Suprapubic skin (tissue), 4 donors: Measurements from ENCODE around the gene FBXO11. TPM values are rescaled to one million over a fixed set of nuclear protein-coding genes. Genes with fewer than 3 reads are reported as not detected.
A peak's percentile ranks its signal among the peaks of the same experiment; 100 is the strongest.

ENCODE experiments used
- DNase-seq, 2 donors: peaks; one replicate each; pipeline ENCODE4 v3.0.0-alpha.2; 2019; ENCODE audit warnings: low spot score in 2 of 2
- H3K27ac ChIP-seq: fragments of 200-600 bp; sonication (generic); one replicate; pipeline ENCODE4 v1.5.1; 2019
- H3K27me3 ChIP-seq: fragments of 200-600 bp; sonication (generic); one replicate; pipeline ENCODE4 v1.5.1; 2019
- H3K36me3 ChIP-seq: fragments of 200-600 bp; sonication (generic); one replicate; pipeline ENCODE4 v1.5.1; 2019
- H3K4me1 ChIP-seq: fragments of 200-600 bp; sonication (generic); one replicate; pipeline ENCODE4 v1.5.1; 2019
- H3K4me3 ChIP-seq: fragments of 200-600 bp; sonication (generic); one replicate; pipeline ENCODE4 v1.5.1; 2019; ENCODE audit warnings: mild to moderate bottlenecking
- H3K9me3 ChIP-seq: fragments of 200-600 bp; sonication (generic); one replicate; pipeline ENCODE4 v1.5.1; 2019
- CTCF ChIP-seq, 2 donors: fragments of 200-600 bp in 1 of 2; fragments of 450-650 bp in 1 of 2; sonication (generic) in 1 of 2; IDR thresholded peaks; one replicate each; pipeline ENCODE4 v1.5.1; 2016 to 2019; ENCODE audit warnings: antibody characterized with exemption in 2 of 2, mild to moderate bottlenecking in 1 of 2, moderate library complexity in 1 of 2
- EP300 ChIP-seq: sonication (generic); formaldehyde crosslinking; IDR thresholded peaks from one replicate; pipeline ENCODE4 v1.6.1; 2017; ENCODE audit warnings: antibody characterized with exemption
- POLR2A ChIP-seq, 2 donors: fragments of 450-650 bp; IDR thresholded peaks; one replicate each; pipeline ENCODE4 v1.6.1; 2017; ENCODE audit warnings: antibody characterized with exemption in 2 of 2, mild to moderate bottlenecking in 2 of 2, moderate library complexity in 2 of 2
- POLR2AphosphoS5 ChIP-seq, 3 donors: sonication (generic); formaldehyde crosslinking; IDR thresholded peaks; one replicate each; pipeline ENCODE4 v1.6.1; 2017; ENCODE audit warnings: antibody characterized with exemption in 3 of 3
- WGBS: methylation state at CpG from one replicate; pipeline ENCODE4 v1.1.5; 2018; 5-methylcytosine and 5-hydroxymethylcytosine counted together
- total RNA-seq, 4 donors: library from RNA; depleted of rRNA; stranded (reverse); fragments of >200 nt; gene quantifications; one replicate each; pipeline ENCODE4 v1.1.0, GENCODE V29; 2016

Gene FBXO11
- total RNA-seq, 4 donors from 2014 or later = 30.8 to 62.9 (median 47.2) TPM

- no peaks in the 10 kb centered on the region for H3K27me3 ChIP-seq
- TF ChIP-seq EP300 = no peak
- TF ChIP-seq POLR2AphosphoS5 (IDR thresholded peaks at IDR 0.05) = no peak
- no peak for TF ChIP-seq CTCF (IDR thresholded peaks at IDR 0.05)
- no peak for TF ChIP-seq POLR2A (IDR thresholded peaks at IDR 0.05)
- 57% methylated on average over 3 of the region's 3 CpGs for WGBS
- DNase-seq = no peak
- no peak overlapping the region for H3K4me3 ChIP-seq
- peaks cover 7% of the 10 kb centered on the region for H3K4me1 ChIP-seq
- no peaks in the 10 kb centered on the region for H3K9me3 ChIP-seq
- no peaks in the 10 kb centered on the region for H3K36me3 ChIP-seq
- H3K27ac ChIP-seq = no peak overlapping the region
These were observed 138.8 kb downstream of the FBXO11 start for GRCh38 chr2:47767497-47767844.

GRCh38 chr2:47751856-47752414, 154.4 kb downstream of the FBXO11 start:
- peak overlapping the region; percentile 19 for H3K27ac ChIP-seq

GRCh38 chr2:47747878-47748277, 158.4 kb downstream of the FBXO11 start:
- no peak for DNase-seq
- Histone ChIP-seq H3K4me3 (no peak overlapping the region), H3K36me3 (no peaks in the 10 kb centered on the region), H3K4me1 (peaks cover 5% of the 10 kb centered on the region), H3K27me3 (peaks cover 1% of the 10 kb centered on the region), H3K9me3 (peaks cover 13% of the 10 kb centered on the region), H3K27ac (no peak overlapping the region)
- TF ChIP-seq EP300 = no peak
- no peak for TF ChIP-seq POLR2A (IDR thresholded peaks at IDR 0.05)
- no peak for TF ChIP-seq CTCF (IDR thresholded peaks at IDR 0.05)
- no peak for TF ChIP-seq POLR2AphosphoS5 (IDR thresholded peaks at IDR 0.05)
- 87% methylated on average over 4 of the region's 4 CpGs for WGBS

More at GRCh38 chr2:47751856-47752414, 154.4 kb downstream of the FBXO11 start:
- WGBS = 59% methylated on average over 10 of the region's 10 CpGs
- H3K4me3 ChIP-seq = no peak overlapping the region
- H3K27me3 ChIP-seq = no peaks in the 10 kb centered on the region
- no peak for TF ChIP-seq EP300
- no peak for TF ChIP-seq POLR2A (IDR thresholded peaks at IDR 0.05)
- TF ChIP-seq CTCF (IDR thresholded peaks at IDR 0.05) = no peak
- no peak for TF ChIP-seq POLR2AphosphoS5 (IDR thresholded peaks at IDR 0.05)
- H3K36me3 ChIP-seq = no peaks in the 10 kb centered on the region
- no peak for DNase-seq
- peaks cover 12% of the 10 kb centered on the region for H3K4me1 ChIP-seq
- H3K9me3 ChIP-seq = peaks cover 12% of the 10 kb centered on the region

GRCh38 chr2:47744074-47744473, 162.2 kb downstream of the FBXO11 start:
- TF ChIP-seq POLR2AphosphoS5 (IDR thresholded peaks at IDR 0.05) (no peak), CTCF (IDR thresholded peaks at IDR 0.05) (no peak), EP300 (no peak)
- Histone ChIP-seq H3K36me3 (no peaks in the 10 kb centered on the region), H3K4me3 (no peak overlapping the region), H3K27ac (no peak overlapping the region), H3K27me3 (peaks cover 6% of the 10 kb centered on the region), H3K4me1 (no peaks in the 10 kb centered on the region), H3K9me3 (peaks cover 13% of the 10 kb centered on the region)
- DNase-seq = no peak
- 83% methylated on average over 2 of the region's 2 CpGs for WGBS

- peaks cover 6% of the 10 kb centered on the region for H3K27me3 ChIP-seq
- DNase-seq = no peak
- 60% methylated on average over 3 of the region's 3 CpGs for WGBS
- no peaks in the 10 kb centered on the region for H3K36me3 ChIP-seq
- TF ChIP-seq CTCF (IDR thresholded peaks at IDR 0.05) = no peak
- TF ChIP-seq EP300 = no peak
- TF ChIP-seq POLR2A (IDR thresholded peaks at IDR 0.05) = no peak
- no peak for TF ChIP-seq POLR2AphosphoS5 (IDR thresholded peaks at IDR 0.05)
- no peak overlapping the region for H3K4me3 ChIP-seq
- H3K4me1 ChIP-seq = no peaks in the 10 kb centered on the region
- no peak overlapping the region for H3K27ac ChIP-seq
- no peaks in the 10 kb centered on the region for H3K9me3 ChIP-seq
These were observed 164.7 kb downstream of the FBXO11 start for GRCh38 chr2:47741637-47742036.
